ENCODE results near the gene RFX7. TPM values are rescaled to one million over a fixed set of nuclear protein-coding genes. Genes with fewer than 3 reads are reported as not detected.

Gene RFX7
- total and polyA plus RNA-seq, 10 donors = 2.7 to 30.2 (median 20.9) TPM

DNA sequence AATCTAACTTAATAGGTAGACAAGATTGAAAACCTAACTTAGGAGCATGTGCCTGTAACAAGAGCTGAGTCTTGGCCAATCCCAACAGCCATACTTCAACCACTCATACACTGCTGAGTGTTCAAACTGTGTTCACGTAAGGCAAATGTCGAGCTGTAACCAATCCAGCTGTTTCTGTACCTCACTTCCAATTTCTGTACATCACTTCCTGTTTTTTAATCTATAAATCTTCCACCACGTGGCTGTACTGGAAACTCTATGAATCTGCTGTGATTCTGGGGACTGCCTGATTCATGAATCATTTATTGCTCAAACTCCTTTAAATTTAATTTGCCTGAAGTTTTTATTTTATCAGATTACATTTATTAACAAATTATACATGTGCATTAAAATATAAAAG lies 205.7 kb downstream of the RFX7 start:
- TF ChIP-seq CTCF (IDR thresholded peaks at IDR 0.05 in 8 of 11, conservative IDR thresholded peaks at IDR 0.05 in 3 of 11) = no peak
- no peaks in the 10 kb centered on the region for H3K9me3 ChIP-seq
- no peaks in the 10 kb centered on the region for H3K36me3 ChIP-seq
- peaks cover 0 to 6% (median 0%) of the 10 kb centered on the region in 6 donors for H3K4me1 ChIP-seq
- no peak overlapping the region for H3K27ac ChIP-seq
- no peak for DNase-seq
- H3K4me3 ChIP-seq = no peak overlapping the region
- 30 to 37% (median 36%) methylated on average over 3 of the region's 3 CpGs for WGBS, 5 donors
- intact Hi-C loops (cut with DNase I; ENCODE audit: low total_unique reads) = no loop called here
- H3K27me3 ChIP-seq (replicated peaks in 1 of 7) = no peaks in the 10 kb centered on the region

Small RNA genes within 50 kb of the gene (small RNA-seq; reads per million reads assigned to genes)
- 0 reads per million in 4 donors for gene CD24P2
- 0 reads per million in 4 donors for gene RNU6-1287P

Other genes starting within 250 kb of the RFX7 start
- gene TEX9, start 121.5 kb upstream of the RFX7 start, total RNA-seq = 10 to 100 TPM in 2 of 7 donors, 1 to 10 TPM in 5; 5.7 to 21.4 (median 7.6) TPM
- 1 to 10 TPM; 2.4 to 4.1 (median 3.2) TPM for gene TEX9, start 121.5 kb upstream of the RFX7 start, polyA plus RNA-seq
- 1 to 10 TPM in 3 of 7 donors, under 1 TPM in 3, not detected in 1; 0.56 to 2.0 (median 1.1) TPM for gene MNS1, start 221.3 kb upstream of the RFX7 start, total RNA-seq
- 1 to 10 TPM in 1 of 3 donors, under 1 TPM in 2; 0.57 to 1.3 (median 0.68) TPM for gene MNS1, start 221.3 kb upstream of the RFX7 start, polyA plus RNA-seq

All from spleen (tissue), 11 donors.